ENCODE measurements around the gene ARFGEF2.

GRCh38 chr20:48983423-48984400 is 62.2 kb downstream of the ARFGEF2 start:
- TF ChIP-seq CTCF (IDR thresholded peaks at IDR 0.05): no peak
- no peak for TF ChIP-seq POLR2A (IDR thresholded peaks at IDR 0.05)
